Pons (tissue), 1 donor: ENCODE measurements around the gene AKAP8.
"Not testable (repeated sequence)": the region's sequence is repeated elsewhere in the genome, so short reads cannot be mapped to it uniquely, and the experiment has no call there.

Experiments
- DNase-seq: peaks from one replicate; pipeline ENCODE4 v3.0.0-alpha.2; 2016; ENCODE audit warnings: low spot score

AKAP8 gene

DNA sequence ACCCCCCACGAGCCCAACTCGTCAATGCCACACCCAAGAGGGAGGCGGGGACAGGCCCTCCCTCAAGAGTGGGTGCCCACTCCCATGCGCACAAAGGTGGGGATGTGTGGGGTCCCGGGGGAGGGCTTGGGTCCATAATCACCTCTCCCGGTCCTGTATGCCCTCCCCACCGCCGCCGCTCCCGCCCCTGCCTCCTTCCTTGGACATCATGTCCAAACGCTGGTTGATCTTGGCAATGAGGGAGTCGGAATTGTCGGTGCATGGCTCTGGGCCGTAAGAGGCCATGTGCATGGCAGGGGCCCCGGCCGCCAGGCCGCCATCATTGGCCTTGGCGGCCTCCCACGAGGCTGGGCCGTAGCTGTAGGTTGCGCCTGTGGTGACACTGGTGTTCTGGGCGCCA is 5.9 kb downstream of the AKAP8 start:
- no peak for DNase-seq

DNA sequence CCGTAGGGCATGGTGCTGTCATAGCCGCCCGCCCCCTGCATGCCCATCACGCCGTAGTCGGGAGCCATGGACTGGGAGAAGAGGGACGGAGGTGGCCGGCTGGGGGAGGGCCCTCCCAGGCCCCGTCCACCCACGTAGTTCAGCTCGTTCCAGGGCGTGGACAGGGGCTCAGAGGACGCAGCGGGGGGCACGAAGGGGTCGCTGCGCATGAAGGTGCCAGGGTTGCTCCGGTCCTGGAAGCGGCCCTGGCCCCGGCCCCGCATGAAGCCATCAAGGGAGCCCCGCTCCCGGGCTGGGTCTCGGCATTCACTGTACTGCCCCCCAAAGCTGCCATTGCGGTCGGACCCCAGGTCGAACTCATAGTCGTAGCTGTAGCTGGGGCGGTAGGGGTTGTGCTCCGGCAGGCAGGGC is 6.7 kb downstream of the AKAP8 start:
- DNase-seq: no peak

DNA sequence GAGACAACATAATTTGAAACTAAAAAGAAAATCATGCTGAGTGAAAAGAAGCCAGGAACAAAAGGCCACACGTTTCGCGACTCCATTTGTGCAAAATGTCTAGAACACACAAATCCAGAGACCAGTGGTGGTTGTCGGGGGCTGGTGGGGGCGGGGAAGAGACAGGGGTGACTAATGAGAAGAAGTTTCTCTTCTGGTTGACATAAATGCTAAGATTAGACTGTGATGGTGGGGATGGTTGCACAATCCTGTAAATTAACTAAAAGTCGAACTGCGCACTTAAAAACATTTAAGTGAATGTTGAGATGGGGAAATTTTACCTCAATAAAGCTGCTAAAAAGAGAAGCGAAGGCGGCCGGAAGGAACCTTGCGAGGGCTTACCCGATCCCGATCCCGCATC is 7.1 kb downstream of the AKAP8 start:
- DNase-seq: no peak

DNA sequence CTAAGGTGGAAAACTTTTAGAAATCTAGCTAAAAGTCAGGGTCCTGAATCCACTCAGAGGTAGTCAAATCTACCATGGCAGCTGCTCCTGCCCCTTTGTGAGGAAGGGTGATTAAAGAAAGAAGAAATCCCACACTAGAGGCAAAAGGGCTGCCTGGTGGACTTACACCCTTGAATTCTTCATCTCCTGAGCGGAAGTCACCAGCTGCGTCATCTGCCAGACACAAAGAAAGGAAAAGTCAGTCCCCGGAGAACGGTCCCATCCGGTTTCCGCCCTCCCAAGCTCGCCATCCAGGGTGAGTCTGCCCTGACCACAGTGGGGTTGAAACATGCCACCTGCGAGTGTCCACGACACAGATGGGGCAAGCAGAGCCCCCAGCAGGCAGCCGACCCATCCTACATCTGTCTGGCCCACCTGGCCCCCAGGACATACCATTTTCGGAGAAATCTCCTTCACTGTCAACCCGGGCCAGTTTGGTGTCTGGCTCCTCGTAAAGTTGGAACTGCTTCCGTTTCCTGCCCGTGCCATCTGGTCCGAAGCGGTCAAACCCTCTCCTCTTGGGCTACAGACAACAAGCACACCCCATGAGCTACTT is 7.7 kb downstream of the AKAP8 start:
- no peak for DNase-seq

DNA sequence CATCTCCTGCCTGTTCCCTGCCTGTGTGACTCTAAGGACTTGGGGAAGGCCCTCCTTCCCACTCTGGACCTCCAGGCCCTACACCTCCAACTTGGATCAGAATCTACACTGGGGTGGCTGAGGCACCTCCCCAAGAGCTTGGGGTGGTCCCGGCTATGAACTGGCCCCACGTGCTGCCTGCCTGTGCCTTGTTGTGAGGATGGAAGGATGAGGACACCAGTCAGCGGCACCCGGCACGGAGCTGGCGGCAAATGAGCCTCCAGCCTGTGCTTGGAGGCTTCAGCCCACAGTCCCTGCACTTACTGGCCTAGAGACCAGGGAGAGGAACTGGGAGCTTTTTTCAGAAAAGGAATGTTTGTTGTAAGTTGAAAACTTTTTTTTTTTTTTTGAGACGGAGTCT is 8.5 kb downstream of the AKAP8 start:
- DNase-seq: no peak

DNA sequence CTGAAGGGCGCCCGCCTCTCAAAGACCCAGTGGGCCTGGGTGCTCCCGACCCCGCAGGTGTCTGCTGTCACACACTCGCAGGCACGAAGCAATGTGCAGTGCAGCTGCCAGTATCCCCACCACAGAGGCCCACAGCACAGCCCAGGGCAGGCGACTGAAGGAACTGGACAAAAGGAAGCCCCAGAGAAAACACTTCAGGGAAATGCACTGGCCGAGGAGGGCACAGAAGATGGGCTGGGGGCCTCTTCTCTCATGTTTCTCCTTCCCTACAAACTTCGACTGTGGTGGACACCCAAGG is 10.0 kb downstream of the AKAP8 start:
- DNase-seq: no peak

DNA sequence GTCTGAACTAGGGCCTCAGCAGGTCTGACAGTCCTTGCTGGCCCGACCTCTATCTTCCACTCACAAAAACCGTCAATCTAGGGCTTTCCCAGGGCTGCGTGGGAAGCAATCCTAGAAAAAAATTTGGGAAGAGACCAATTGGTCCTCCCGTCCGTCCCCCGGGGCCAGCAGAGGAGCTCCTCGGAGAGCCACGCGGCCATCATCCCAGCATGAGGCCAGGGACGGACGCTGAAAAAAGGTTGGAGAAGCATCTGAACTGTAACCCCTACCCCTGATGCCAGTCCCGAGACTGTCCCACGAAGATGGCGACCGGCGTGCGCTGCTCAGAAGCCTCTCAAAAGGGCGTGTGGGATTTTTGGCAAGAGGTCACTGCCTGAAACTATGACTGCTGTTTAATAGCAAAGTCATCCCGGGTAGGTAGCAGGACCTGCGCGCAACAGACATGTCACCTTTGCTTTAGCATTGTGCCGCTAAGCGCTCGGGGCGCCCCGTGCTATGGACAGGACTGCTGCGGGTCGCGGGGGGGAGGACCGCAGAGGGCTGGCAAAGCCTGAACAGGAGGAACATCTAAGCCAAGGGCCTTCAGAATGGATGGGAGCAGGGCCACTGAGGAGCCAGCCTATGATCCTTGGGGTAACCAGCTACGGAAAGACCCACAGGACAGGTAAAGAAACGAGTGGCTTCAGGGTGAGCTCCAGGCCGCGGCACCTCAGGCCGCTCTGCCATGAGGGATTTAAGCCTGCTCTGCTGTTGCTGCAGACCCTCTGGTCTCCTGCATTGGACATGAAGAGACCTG is 10.6 kb downstream of the AKAP8 start:
- no peak for DNase-seq

DNA sequence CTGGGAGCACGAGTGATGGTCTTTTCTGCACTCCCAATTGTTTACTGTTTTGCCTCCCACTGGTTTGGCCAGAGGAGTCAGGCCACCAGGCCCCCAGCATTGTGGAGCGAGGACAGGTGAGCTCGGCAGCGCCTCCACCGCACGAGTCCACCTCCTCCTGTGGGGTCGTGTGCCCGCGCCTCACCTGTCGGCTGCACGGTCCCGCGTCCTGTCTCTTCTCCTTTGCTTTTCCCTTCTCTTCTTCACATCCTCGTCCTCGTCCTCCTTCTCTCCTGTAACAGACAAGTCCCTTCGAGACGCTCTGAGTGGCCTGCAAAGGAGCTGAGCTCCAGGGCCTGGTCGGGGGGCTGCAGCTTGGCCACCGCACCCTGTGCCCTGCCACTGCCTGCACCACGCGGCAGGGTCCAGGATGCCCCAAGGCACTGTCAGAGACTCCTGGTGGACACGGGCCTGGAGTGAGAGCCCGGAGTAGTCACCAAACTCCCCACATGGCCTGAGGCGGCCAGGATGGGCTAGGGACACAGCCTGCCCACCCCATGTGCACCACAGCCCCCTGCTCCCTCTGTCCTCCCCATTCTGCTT is 11.4 kb downstream of the AKAP8 start:
- no peak for DNase-seq

DNA sequence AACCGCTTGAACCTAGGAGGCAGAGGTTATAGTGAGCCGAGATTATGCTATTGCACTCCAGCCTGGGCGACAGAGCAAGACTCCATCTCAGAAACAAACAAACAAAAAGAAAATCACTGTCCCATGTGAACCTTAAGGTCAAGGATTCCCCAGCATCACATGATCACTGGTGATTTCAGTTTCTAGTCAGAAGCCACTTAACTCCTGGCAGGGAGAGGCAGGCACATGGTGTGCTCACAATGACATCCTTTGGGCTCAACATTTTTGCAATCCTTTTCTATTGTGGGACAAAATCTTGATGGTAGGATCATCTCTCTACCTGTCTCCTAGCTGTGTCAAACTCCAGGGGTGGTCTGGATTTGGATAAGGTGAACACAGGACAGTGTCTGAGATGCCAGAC is 12.1 kb downstream of the AKAP8 start:
- no peak for DNase-seq

DNA sequence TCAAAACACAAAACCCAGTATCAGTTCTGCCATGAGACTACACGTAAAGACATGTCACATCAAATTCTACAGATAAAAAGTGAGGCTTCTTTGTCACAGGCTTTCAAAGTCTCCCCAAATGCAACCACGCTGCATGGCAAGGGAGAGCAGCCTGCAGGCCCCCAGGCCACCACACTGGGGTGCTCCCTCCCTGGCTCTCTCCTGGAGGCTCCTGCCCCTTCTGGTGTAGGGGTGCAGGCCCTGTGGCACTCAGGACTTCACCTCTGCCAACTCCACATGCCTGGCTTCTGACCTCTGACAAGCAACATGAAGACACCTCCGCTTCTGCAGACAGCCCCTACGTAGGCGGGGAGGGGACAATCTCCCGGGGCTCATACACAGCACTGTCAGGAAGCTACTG is 14.3 kb downstream of the AKAP8 start:
- no peak for DNase-seq

DNA sequence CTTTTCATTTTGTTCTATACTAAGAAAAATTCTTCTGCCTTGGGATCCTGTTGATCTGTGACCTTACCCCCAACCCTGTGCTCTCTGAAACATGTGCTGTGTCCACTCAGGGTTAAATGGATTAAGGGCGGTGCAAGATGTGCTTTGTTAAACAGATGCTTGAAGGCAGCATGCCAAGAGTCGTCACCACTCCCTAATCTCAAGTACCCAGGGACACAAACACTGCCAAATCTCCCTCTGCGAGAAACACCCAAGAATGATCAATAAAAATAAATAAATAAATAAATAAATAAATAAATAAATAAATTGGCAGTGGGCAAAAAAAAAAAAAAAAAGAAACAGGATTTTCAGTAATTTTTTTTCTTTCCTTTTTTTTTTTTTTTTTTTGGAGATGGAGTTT is 15.8 kb downstream of the AKAP8 start:
- DNase-seq: not testable (repeated sequence)

DNA sequence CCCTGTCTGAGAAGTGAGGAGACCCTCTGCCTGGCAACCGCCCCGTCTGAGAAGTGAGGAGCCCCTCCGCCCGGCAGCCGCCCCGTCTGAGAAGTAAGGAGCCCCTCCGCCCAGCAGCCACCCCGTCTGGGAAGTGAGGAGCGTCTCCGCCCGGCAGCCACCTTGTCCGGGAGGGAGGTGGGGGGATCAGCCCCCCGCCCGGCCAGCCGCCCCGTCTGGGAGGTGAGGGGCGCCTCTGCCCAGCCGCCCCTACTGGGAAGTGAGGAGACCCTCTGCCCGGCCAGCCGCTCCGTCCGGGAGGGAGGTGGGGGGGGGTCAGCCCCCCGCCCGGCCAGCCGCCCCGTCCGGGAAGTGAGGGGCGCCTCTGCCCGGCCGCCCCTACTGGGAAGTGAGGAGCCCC is 16.5 kb downstream of the AKAP8 start:
- DNase-seq: not testable (repeated sequence)

DNA sequence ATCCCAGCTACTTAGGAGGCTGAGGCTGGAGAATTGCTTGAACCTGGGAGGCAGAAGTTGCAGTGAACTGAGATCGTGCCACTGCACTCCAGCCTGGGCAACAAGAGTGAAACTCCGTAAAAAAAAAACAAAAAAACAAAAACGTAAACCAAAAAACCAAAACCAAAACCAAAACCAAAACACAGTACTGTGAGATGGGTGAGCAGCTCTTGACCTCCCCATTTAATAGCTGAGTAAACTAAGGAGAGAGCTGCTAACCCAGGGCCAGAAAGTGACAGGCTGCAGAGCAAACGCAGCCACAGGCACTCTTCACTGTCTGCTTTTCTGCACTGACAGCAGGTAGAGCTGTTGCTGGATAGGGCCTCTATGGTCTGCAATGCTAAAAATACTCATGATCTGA is 19.6 kb downstream of the AKAP8 start:
- DNase-seq: not testable (repeated sequence)

DNA sequence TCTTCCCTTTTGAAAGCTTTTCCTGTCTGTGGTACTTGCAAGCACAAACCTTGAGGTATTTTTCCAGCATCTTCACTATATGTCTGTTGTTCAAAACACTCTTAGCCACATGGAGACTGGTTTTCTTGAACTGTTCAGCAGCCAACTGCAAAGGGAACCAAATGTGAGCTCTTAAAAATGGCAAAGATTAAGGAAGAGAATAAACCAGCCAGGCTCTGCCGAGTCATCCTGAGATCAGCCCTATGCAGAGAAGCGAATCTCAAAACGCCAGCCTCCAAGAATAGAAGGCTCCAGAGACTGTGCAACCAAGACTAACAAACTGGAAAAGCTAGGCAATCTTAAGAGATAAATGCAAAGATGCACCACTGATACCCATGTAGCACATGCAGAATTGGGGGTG is 20.7 kb downstream of the AKAP8 start:
- DNase-seq: no peak

DNA sequence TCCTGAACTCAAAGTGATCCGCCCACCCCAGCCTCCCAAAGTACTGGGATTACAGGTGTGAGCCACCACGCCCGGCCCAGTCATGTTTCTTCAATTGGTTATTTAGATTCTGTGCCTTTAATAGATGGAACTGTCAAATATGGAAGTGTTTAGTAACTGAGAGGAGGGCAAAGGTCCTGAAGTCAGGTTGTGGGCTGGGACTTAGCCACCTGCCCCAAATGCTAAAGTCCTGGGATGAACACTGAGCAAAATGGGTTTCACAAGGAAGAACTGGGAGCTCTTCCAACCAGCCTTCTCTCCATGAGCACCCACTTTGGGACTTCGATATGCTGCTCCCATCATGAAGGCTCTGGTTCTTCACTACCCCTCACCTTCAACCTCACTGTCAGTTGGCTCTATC is 21.7 kb downstream of the AKAP8 start:
- DNase-seq: no peak

DNA sequence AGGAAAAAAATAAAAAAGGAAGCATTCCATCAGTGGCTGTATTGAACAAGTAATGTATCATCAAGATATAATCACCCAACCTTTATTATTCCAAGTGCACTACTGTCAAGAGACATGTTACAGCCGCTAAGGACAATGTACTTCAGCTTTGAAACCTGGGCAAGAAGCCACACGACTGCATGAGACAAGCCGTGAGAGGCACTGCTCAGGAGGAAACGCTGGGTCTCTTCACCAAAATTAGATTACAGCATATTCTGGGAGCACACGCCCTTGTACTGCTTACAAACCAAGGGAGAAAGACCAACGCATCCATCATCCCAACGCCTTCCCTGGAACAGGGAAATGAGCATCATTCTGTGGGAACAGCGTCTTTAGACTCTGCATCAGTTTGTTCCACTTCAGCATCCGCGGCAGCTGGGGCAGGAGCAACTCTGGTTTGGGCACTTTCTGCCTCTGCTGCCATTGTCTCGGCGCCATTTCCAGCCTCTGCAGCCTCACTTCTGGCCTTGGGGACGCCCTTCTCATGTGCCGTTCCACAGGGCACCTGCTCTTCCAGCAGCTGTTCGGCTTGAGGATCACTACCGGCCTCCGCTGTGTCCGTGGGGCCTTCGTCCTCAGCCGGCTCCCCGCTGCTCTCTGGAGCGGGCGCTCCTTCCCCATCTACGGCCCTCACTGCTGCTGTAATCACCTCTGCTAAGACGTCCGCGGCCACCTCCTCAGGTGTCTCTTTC is 24.9 kb downstream of the AKAP8 start:
- DNase-seq: no peak

DNA sequence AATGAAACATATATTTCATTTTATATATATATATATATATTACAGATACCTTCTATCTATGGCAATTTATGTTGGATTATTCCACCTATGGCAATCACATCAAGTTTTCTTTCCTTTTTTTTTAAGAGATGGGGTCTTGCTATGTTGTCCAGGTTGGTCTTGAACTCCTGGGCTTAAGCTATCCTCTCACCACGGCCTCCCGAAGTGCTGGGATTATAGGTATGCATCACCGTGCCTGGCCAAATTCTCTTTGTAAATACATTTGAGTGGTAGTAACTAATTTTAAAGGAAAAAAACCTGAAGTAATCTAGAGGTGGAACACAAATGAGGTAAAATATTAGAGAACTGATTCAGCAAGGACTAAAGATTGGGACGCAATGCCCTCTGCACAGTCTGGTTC is 25.7 kb downstream of the AKAP8 start:
- no peak for DNase-seq

DNA sequence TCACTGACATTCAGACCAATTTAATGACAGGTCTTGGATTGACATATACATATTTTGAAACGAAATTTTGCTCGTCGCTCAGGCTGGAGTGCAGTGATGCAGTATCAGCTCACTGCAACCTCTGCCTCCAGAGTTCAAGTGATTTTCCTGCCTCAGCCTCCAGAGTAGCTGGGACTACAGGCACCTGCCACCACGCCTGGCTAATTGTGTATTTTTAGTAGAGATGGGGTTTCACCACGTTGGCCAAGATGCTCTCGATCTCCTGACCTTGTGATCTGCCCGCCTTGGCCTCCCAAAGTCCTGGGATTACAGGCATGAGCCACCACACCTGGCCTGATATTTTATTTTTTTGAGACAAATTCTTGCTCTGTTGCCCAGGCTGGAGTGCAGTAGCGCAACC is 27.1 kb downstream of the AKAP8 start:
- not testable (repeated sequence) for DNase-seq

DNA sequence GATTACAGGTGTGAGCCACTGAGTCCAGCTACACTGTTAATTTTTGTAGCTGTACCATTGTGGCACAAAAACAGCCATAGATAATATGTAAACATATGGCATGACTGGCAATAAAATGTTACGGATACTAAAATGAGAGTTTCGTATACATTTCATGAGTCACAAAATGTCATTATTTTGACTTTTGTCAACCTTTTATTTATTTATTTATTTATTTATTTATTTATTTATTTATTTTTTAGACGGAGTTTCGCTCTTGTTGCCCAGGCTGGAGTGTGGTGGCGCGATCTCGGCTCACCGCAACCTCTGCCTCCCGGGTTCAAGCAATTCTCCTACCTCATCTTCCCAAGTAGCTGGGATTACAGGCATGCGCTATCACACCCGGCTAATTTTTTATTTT is 38.3 kb downstream of the AKAP8 start:
- DNase-seq: not testable (repeated sequence)

DNA sequence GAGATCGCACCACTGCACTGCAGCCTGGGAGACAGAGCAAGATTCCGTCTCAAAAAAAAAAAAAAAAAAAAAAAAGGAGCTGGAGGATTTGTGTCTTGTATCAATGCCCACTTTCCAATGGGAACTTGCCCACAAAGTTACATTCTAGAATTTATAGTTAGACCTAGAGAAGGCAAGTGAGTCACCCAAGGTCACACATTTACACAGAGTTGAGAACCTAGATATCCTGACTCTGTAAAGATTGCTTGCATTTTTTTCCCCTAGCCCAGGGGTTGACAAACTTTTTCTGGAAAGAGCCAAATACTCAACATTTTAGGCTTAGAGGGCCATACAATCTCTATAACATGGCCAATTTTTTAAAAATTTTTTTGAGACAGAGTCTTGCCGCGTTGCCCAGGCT is 39.5 kb downstream of the AKAP8 start:
- no peak for DNase-seq

DNA sequence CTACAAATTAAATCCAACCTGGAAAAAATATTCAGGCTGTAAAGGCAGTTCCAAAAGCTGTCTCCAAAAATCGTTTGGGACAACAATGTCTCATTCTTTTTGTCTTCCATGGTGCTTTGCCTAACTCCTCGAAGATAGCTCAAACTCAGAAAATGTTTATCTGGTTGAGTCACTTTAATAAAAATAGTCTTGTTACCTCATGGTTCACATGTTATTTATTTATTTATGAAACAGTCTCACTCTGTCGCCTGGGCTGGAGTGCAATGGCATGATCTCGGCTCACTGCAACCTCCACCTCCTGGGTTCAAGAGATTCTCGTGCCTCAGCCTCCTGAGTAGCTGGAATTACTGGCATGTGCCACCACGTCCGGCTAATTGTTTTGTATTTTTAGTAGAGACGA is 42.4 kb downstream of the AKAP8 start:
- DNase-seq: no peak

DNA sequence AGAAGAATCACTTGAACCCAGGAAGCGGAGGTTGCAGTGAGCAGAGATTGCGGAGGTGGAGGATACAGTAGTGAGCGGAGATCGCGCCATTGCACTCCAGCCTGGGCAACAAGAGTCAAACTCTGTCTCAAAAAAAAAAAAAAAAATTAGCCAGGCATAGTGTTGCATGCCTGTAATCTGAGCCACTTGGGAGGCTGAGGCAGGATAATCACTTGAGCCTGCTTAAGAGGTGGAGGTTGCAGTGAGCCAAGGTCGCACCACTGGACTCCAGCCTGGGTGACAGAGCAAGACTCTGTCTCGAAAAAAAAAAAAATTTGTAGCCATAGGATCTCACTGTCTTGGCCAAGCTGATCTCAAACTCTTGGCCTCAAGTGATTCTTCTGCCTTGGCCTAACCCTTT is 43.6 kb downstream of the AKAP8 start:
- not testable (repeated sequence) for DNase-seq

DNA sequence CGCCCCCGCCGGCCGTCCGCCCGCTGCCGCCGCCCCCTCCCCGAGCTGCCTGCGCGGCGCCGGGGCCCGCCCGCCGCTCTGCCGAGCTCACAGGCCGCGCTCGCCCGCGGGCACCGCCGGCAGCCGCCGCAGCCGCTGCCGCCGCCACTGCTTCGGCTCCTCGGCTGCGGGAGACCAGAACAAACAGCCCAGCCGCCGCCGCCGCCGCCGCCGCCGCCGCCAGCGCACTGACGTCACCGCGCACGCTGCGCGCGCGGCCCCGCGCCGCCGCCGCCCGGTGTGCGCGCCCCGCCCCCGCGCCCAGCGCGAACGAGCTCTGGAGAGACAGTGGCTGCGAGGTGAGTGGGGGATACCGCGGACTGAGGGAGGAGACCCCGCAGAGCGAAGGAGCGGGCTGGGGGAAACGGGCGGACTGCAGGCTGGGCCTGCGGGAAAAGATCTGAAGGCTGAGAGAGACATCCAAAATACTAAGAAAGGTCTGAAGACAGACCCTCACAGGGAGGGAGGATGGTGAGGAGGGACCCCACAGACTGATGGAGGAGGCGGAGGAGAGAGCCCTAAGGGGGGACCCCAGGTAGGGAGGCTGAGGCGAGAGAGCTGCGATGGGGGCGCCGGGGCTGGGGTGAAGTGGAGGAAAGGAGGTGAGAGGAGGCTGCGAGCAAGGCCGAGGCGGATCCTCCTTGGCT is 47.1 kb downstream of the AKAP8 start, which contains the start of gene BRD4:
Gene BRD4 (minus strand): TSS at position 229 of the 686 bp plus-strand sequence. CDS start 59,440 bp downstream, outside the sequence.
- no peak for DNase-seq
